Endothelial cell of umbilical vein (primary cell): ENCODE results near the gene CRIM1. TPM values are rescaled to one million over a fixed set of nuclear protein-coding genes. Genes with fewer than 3 reads are reported as not detected.

Source experiments
- BruUV-seq: library from RNA; stranded (reverse); fragments of 400-500 nt; replicated peaks from 2 replicates; lab custom pipeline; 2021; lab: Mats Ljungman, UMichigan
- CTCF ChIA-PET: fragments of 300-600, 350-600 bp; sonication (Branson Sonifier 250); formaldehyde crosslinking; loops from one replicate; lab custom pipeline; 2021; ENCODE audit warnings: antibody characterized with exemption, inconsistent platforms; lab: Charles Lee
- POLR2A ChIA-PET: fragments of 300-600, 350-600 bp; sonication (Branson Sonifier 250); formaldehyde crosslinking; loops from one replicate; lab custom pipeline; 2021; ENCODE audit warnings: antibody characterized with exemption, inconsistent platforms; lab: Charles Lee
- DNase-seq: peaks from one replicate; pipeline ENCODE4 v3.0.0-alpha.2; 2011; ENCODE audit warnings: low read depth, low spot score
- FAIRE-seq: peaks from 2 replicates; lab custom pipeline; 2011; peaks lifted over from hg19 to GRCh38; lab: Jason Lieb, UNC
- H2AFZ ChIP-seq: 2 replicates; pipeline ENCODE4 v1.6.0; 2012; ENCODE audit warnings: low read depth, low read length, control low read depth, inconsistent platforms
- H3K27ac ChIP-seq: 2 replicates; pipeline ENCODE4 v1.5.1; 2011; ENCODE audit warnings: low read depth, mild to moderate bottlenecking, control low read depth, low read length, moderate library complexity; ENCODE audit not compliant: insufficient read depth
- H3K27me3 ChIP-seq, 2 experiments: 2 replicates each; pipeline versions ENCODE4 v1.6.0 to v1.6.1; 2011; ENCODE audit warnings: low read length in 2 of 2, mixed read lengths in 1 of 2; ENCODE audit not compliant: control insufficient read depth in 2 of 2, insufficient read depth in 2 of 2
- H3K36me3 ChIP-seq, 2 experiments: 2 replicates in 1 of 2; 3 replicates in 1 of 2; pipeline ENCODE4 v1.5.1; 2011; ENCODE audit warnings: low read length in 2 of 2, mild to moderate bottlenecking in 1 of 2, moderate library complexity in 1 of 2; ENCODE audit not compliant: control insufficient read depth in 2 of 2, insufficient read depth in 2 of 2; ENCODE audit errors: extremely low read depth in 1 of 2
- H3K4me1 ChIP-seq: 3 replicates; pipeline ENCODE4 v1.5.1; 2011; ENCODE audit warnings: mild to moderate bottlenecking, low read length; ENCODE audit not compliant: control insufficient read depth, insufficient read depth; ENCODE audit errors: extremely low read depth
- H3K4me2 ChIP-seq: 2 replicates; pipeline ENCODE4 v1.6.1; 2011; ENCODE audit warnings: low read length, control low read depth, mixed read lengths; ENCODE audit not compliant: insufficient read depth
- H3K4me3 ChIP-seq, 3 experiments: fragments of 200-600 bp in 1 of 3; sonication (generic), shearing (Covaris generic) in 1 of 3; replicated peaks in 1 of 3; 2 replicates each; pipeline ENCODE4 v1.5.1; 2011 to 2016; ENCODE audit warnings: control low read depth in 3 of 3, low read length in 3 of 3, mild to moderate bottlenecking in 2 of 3, inconsistent platforms in 1 of 3, low read depth in 1 of 3, moderate library complexity in 1 of 3; ENCODE audit not compliant: insufficient read depth in 1 of 3
- H3K79me2 ChIP-seq: 2 replicates; pipeline ENCODE4 v1.6.0; 2012; ENCODE audit warnings: low read length, inconsistent platforms; ENCODE audit not compliant: control insufficient read depth, insufficient read depth
- H3K9ac ChIP-seq: replicated peaks from 2 replicates; pipeline ENCODE3; 2011; ENCODE audit warnings: low read length, control low read depth; ENCODE audit not compliant: insufficient read depth; ENCODE audit errors: extremely low read depth
- H3K9me1 ChIP-seq: replicated peaks from 3 replicates; pipeline ENCODE4 v1.6.0; 2011; ENCODE audit warnings: mild to moderate bottlenecking, low read length; ENCODE audit not compliant: control insufficient read depth, insufficient read depth; ENCODE audit errors: extremely low read depth
- H3K9me3 ChIP-seq: replicated peaks from 2 replicates; pipeline ENCODE4 v1.5.1; 2012; ENCODE audit warnings: low read length, inconsistent platforms; ENCODE audit not compliant: control insufficient read depth, insufficient read depth
- H4K20me1 ChIP-seq: replicated peaks from 2 replicates; pipeline ENCODE3; 2011; ENCODE audit warnings: mild to moderate bottlenecking, low read length; ENCODE audit not compliant: control insufficient read depth, insufficient read depth; ENCODE audit errors: extremely low read depth
- EZH2 ChIP-seq: IDR thresholded peaks from 2 replicates; pipeline ENCODE4 v1.6.1; 2012; ENCODE audit warnings: borderline replicate concordance, low read depth, mild to moderate bottlenecking, moderate library complexity, low read length, inconsistent platforms; ENCODE audit not compliant: severe bottlenecking
- FOS ChIP-seq: IDR thresholded peaks from 2 replicates; pipeline ENCODE4 v1.6.1; 2011; ENCODE audit warnings: mild to moderate bottlenecking, low read length, moderate library complexity, borderline replicate concordance; ENCODE audit not compliant: insufficient read depth
- GATA2 ChIP-seq: IDR thresholded peaks from 2 replicates; pipeline ENCODE4 v1.7.0; 2011; ENCODE audit warnings: low read depth, mild to moderate bottlenecking, moderate library complexity, mixed read lengths, low read length; ENCODE audit not compliant: insufficient read length, insufficient read depth
- JUN ChIP-seq: IDR thresholded peaks from 2 replicates; pipeline ENCODE4 v1.6.1; 2011; ENCODE audit warnings: borderline replicate concordance, low read depth; ENCODE audit not compliant: insufficient read length, insufficient read depth
- MAX ChIP-seq: IDR thresholded peaks from 2 replicates; pipeline ENCODE4 v1.6.1; 2011; ENCODE audit not compliant: insufficient read depth, insufficient read length
- MYC ChIP-seq: IDR thresholded peaks from one replicate; pipeline ENCODE4 v1.6.1; 2011; ENCODE audit warnings: mild to moderate bottlenecking, low read depth, low read length
- POLR2A ChIP-seq: IDR thresholded peaks from 2 replicates; pipeline ENCODE4 v1.6.1; 2012; ENCODE audit warnings: low read depth, mild to moderate bottlenecking, control low read depth, low read length
- POLR2AphosphoS5 ChIP-seq: IDR thresholded peaks from 2 replicates; pipeline ENCODE4 v1.6.1; 2012; ENCODE audit warnings: low read depth, mild to moderate bottlenecking, control low read depth, low read length, moderate library complexity; ENCODE audit not compliant: insufficient read depth
- dilution Hi-C: fragments of 300-500 bp; cut with MboI; formaldehyde crosslinking; loops from one replicate; pipeline ENCODE4 v1.15.0; 2019; ENCODE audit warnings: low sequenced_read_pairs; ENCODE audit not compliant: extremely low pct_ligation_motif_present
- intact Hi-C: fragments of 100-400 bp; cut with micrococcal nuclease; formaldehyde crosslinking; loops from one replicate; pipeline ENCODE4 v1.10.0; 2022
- polyA plus RNA-seq, 4 experiments: library from polyadenylated mRNA; depleted of rRNA in 3 of 4; stranded (reverse) in 3 of 4; unstranded in 1 of 4; fragments of >200 nt; gene quantifications; 2 replicates each; pipeline versions ENCODE4 v1.2.1 to v1.2.3, GENCODE V29; 2011 to 2012; ENCODE audit warnings: missing spikeins in 1 of 4
- total RNA-seq: library from RNA; stranded (reverse); gene quantifications from 2 replicates; pipeline ENCODE4 v1.2.3, GENCODE V29; 2021
- TF ChIP-seq, protein P1 (sequence below), 2 donors: IDR thresholded peaks; 1 replicate in 1 of 2; 2 replicates in 1 of 2; pipeline ENCODE4 v1.5.1; 2011; ENCODE audit warnings: low read length in 2 of 2, mild to moderate bottlenecking in 2 of 2, moderate library complexity in 2 of 2, control low read depth in 1 of 2, inconsistent platforms in 1 of 2, low read depth in 1 of 2; ENCODE audit not compliant: insufficient read depth in 1 of 2; ENCODE audit errors: extremely low read depth in 1 of 2

CRIM1 gene
- total and polyA plus RNA-seq, 2 donors (not counting 3 experiments of a cell fraction or from before 2014, with no cell fraction given), result 422 to 649 TPM

DNA sequence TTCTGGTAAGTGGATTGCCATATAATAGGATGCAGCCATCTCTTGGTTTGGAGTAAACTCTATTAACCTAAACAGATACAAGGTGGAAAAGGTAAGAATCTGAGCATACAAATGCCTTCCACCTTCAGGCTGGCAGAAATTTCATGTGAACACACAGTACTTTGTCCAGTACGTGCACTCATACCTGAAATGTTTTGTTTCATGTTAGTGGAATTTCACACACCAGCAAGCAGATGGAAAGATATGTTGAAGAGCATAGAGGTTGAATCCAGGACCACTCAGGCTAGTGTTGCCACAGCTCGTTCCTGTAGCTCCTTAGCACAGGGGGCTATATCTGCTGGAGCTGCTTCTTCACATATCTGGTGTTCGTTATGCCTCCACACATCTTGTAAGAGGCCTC is 34.0 kb downstream of the CRIM1 start:
- peak overlapping the region; percentile 45 for H3K9ac ChIP-seq
- FAIRE-seq, result no peak
- ChIA-PET CTCF (interaction anchor here (0.8 to 2.3 kb wide), 13 partner anchors 9 to 70 kb away, joined by 3 to 13 read pairs (median 4); no protein-coding TSS in a partner anchor), POLR2A (interaction anchor here (0.9 to 2.5 kb wide), 3 partner anchors 15 to 71 kb away, joined by 4 to 8 read pairs (median 7); no protein-coding TSS in a partner anchor)
- dilution Hi-C loops, result no loop called here
- no peaks in the 10 kb centered on the region for H4K20me1 ChIP-seq
- H3K27ac ChIP-seq, result peak overlapping the region; percentile 98
- no peaks in the 10 kb centered on the region for H3K27me3 ChIP-seq
- H3K4me2 ChIP-seq, result peak overlapping the region; percentile 81
- TF ChIP-seq FOS, result no peak
- H3K9me3 ChIP-seq, result no peaks in the 10 kb centered on the region
- no peak overlapping the region for H2AFZ ChIP-seq
- H3K4me1 ChIP-seq, result peaks cover 88% of the 10 kb centered on the region
- DNase-seq, result no peak
- BruUV-seq, result TSS peak; percentile 75
- no peaks in the 10 kb centered on the region for H3K9me1 ChIP-seq
- H3K4me3 ChIP-seq, result no peak overlapping the region
- peaks cover 2 to 10% of the 10 kb centered on the region in 2 experiments for H3K36me3 ChIP-seq
- H3K79me2 ChIP-seq, result peaks cover 98% of the 10 kb centered on the region
- intact Hi-C loops, result loop anchor here (1.0 to 2.0 kb wide), 4 partner anchors 8 to 31 kb away; no protein-coding TSS in a partner anchor

GRCh38 chr2:36392571-36393255 is 37.1 kb downstream of the CRIM1 start:
- H3K4me2 ChIP-seq, result no peak overlapping the region
- DNase-seq, result no peak
- H2AFZ ChIP-seq, result no peak overlapping the region
- intact Hi-C loops, result no loop called here
- no peaks in the 10 kb centered on the region for H3K27me3 ChIP-seq
- peaks cover 6 to 14% of the 10 kb centered on the region in 2 experiments for H3K36me3 ChIP-seq
- ChIA-PET CTCF (interaction anchor here (0.9 to 2.4 kb wide), 4 partner anchors 13 to 67 kb away, joined by 3 to 6 read pairs (median 4); no protein-coding TSS in a partner anchor), POLR2A (no interaction called here)
- no peak overlapping the region for H3K4me3 ChIP-seq
- no peak for FAIRE-seq
- H3K79me2 ChIP-seq, result peaks cover 98% of the 10 kb centered on the region
- BruUV-seq, result no TSS peak
- dilution Hi-C loops, result no loop called here
- H4K20me1 ChIP-seq, result no peaks in the 10 kb centered on the region
- no peaks in the 10 kb centered on the region for H3K9me1 ChIP-seq
- peak overlapping the region; percentile 29 for H3K27ac ChIP-seq
- TF ChIP-seq MYC (no peak), MAX (no peak), FOS (no peak), GATA2 (no peak), POLR2AphosphoS5 (no peak), JUN (no peak), EZH2 (no peak), POLR2A (no peak)
- TF ChIP-seq, protein P1, sequence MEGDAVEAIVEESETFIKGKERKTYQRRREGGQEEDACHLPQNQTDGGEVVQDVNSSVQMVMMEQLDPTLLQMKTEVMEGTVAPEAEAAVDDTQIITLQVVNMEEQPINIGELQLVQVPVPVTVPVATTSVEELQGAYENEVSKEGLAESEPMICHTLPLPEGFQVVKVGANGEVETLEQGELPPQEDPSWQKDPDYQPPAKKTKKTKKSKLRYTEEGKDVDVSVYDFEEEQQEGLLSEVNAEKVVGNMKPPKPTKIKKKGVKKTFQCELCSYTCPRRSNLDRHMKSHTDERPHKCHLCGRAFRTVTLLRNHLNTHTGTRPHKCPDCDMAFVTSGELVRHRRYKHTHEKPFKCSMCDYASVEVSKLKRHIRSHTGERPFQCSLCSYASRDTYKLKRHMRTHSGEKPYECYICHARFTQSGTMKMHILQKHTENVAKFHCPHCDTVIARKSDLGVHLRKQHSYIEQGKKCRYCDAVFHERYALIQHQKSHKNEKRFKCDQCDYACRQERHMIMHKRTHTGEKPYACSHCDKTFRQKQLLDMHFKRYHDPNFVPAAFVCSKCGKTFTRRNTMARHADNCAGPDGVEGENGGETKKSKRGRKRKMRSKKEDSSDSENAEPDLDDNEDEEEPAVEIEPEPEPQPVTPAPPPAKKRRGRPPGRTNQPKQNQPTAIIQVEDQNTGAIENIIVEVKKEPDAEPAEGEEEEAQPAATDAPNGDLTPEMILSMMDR (IDR thresholded peaks at IDR 0.05; ENCODE audit: extremely low read depth in 1 of 2, insufficient read depth in 1 of 2, low read depth in 1 of 2, low read length in 2 of 2), result no peak
- no peak overlapping the region for H3K9ac ChIP-seq
- H3K4me1 ChIP-seq, result peaks cover 86% of the 10 kb centered on the region
- no peaks in the 10 kb centered on the region for H3K9me3 ChIP-seq
